ENCODE results near the gene HOXA5. TPM values are rescaled to one million over a fixed set of nuclear protein-coding genes. Genes with fewer than 3 reads are reported as not detected.

Gene HOXA5
- total RNA-seq, 1 donor from 2014 or later, result not detected

DNA sequence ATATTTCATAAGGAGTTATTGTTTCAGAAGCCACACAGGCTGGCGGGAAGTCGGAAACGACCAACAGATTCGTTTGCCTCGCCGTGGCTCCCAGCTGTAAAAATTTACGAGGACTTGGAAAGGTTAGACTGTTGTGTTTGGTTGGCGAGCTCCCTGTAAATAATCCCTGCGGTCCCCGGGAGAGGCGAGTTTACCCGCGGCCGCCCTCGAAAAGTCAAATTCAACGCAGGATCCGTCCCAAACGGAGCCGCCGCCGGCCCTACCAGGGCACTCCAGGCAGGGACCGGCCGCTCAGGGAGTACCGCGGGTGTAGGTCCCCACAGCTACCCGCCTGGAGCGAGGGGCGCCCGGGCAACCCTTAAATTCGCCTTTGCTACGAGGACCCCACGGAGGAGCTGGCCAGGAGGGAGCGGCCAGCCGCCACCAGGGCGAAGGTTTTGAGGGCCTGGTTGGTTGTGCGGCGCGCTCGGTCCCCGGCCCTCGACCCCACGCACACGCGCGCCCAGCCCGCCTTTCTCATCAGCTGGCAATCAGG, 22.6 kb upstream of the HOXA5 start:
- Mint-ChIP-seq H3K36me3 (ENCODE audit: unreplicated experiment) (peaks cover 2% of the 10 kb centered on the region), H3K9me3 (ENCODE audit: unreplicated experiment) (no peaks in the 10 kb centered on the region), H3K4me3 (ENCODE audit: unreplicated experiment) (no peak overlapping the region), H3K27ac (ENCODE audit: unreplicated experiment) (no peak overlapping the region), H3K27me3 (ENCODE audit: unreplicated experiment) (peaks cover 81% of the 10 kb centered on the region), H3K4me1 (ENCODE audit: unreplicated experiment) (peaks cover 7% of the 10 kb centered on the region)
- no peak for DNase-seq (ENCODE audit: extremely low spot score, unreplicated experiment)
- TF ChIP-seq, protein P1, sequence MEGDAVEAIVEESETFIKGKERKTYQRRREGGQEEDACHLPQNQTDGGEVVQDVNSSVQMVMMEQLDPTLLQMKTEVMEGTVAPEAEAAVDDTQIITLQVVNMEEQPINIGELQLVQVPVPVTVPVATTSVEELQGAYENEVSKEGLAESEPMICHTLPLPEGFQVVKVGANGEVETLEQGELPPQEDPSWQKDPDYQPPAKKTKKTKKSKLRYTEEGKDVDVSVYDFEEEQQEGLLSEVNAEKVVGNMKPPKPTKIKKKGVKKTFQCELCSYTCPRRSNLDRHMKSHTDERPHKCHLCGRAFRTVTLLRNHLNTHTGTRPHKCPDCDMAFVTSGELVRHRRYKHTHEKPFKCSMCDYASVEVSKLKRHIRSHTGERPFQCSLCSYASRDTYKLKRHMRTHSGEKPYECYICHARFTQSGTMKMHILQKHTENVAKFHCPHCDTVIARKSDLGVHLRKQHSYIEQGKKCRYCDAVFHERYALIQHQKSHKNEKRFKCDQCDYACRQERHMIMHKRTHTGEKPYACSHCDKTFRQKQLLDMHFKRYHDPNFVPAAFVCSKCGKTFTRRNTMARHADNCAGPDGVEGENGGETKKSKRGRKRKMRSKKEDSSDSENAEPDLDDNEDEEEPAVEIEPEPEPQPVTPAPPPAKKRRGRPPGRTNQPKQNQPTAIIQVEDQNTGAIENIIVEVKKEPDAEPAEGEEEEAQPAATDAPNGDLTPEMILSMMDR (IDR thresholded peaks at IDR 0.05), result no peak

DNA sequence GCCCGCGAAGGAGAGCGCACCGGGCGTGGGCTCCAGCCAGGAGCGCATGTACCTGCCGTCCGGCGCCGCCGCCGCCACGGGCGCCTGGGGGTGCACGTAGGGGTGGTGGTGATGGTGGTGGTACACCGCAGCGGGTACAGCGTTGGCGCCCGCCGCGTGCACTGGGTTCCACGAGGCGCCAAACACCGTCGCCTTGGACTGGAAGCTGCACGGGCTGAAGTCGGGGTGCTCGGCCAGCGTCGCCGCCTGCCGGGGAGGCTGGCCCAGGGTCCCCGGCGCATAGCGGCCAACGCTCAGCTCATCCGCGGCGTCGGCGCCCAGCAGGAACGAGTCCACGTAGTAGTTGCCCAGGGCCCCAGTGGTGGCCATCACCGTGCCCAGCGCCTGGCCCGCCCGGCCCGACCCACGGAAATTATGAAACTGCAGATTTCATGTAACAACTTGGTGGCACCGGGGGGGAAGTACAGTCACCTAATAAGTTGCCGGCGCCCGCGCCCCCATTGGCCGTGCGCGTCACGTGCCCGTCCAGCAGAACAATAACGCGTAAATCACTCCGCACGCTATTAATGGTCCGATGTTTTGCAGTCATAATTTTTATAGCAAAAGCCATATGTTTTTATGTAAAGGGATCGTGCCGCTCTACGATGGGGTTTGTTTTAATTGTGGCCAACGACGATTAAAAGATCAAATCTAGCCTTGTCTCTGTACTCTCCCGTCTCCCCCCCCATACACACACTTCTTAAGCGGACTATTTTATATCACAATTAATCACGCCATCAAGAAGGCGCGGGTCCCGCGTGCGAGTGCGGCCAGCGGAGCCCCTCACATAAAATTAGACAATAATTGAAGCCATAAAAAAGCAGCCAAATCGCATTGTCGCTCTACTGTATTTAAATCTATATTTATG, 21.9 kb upstream of the HOXA5 start, which contains the start of gene HOXA9:
Gene HOXA9, minus strand, starts transcription at position 449 of the 907 bp plus-strand sequence. Its CDS starts 80 bp downstream, at position 369.
- DNase-seq (ENCODE audit: extremely low spot score, unreplicated experiment), result no peak
- no peaks in the 10 kb centered on the region for H3K9me3 Mint-ChIP-seq (ENCODE audit: unreplicated experiment)
- no peak within 1 kb of the TSS for H3K27ac Mint-ChIP-seq (ENCODE audit: unreplicated experiment)
- H3K27me3 Mint-ChIP-seq (ENCODE audit: unreplicated experiment), result peaks cover 78% of the 10 kb centered on the region
- H3K4me1 Mint-ChIP-seq (ENCODE audit: unreplicated experiment), result peaks cover 9% of the 10 kb centered on the region
- H3K4me3 Mint-ChIP-seq (ENCODE audit: unreplicated experiment), result no peak within 1 kb of the TSS
- H3K36me3 Mint-ChIP-seq (ENCODE audit: unreplicated experiment), result peaks cover 2% of the 10 kb centered on the region
- TF ChIP-seq, protein P1 (IDR thresholded peaks at IDR 0.05), result no peak

DNA sequence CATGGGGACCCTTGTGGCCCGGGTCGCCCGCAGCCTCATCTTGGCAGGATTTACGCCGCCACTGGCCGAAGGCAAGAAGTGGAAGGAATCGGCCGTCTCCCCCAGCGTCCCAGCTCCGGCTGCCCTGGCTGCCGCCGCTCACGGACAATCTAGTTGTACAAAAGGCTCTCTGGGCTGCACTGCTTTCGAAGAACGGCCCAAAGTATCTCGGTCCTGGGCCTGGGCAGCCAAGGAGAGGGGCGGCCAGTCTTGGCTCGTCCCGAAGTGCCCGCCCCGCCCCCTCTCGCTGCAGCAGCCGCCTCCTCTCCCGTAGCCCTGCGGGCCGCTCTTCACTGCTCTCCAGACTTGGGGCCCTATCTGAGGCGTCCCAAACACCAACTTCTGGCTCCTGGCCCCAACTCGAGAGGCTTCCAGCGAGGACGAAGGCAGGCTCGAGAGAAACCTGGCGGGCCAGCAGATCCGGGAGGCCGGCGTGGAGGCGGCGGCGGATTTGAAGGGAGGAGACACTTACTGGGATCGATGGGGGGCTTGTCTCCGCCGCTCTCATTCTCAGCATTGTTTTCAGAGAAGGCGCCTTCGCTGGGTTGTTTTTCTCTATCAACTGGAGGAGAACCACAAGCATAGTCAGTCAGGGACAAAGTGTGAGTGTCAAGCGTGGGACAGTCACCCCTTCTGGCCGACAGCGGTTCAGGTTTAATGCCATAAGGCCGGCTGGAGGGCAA, 21.0 kb upstream of the HOXA5 start:
- no peak for DNase-seq (ENCODE audit: extremely low spot score, unreplicated experiment)
- H3K4me3 Mint-ChIP-seq (ENCODE audit: unreplicated experiment), result no peak overlapping the region
- peaks cover 9% of the 10 kb centered on the region for H3K4me1 Mint-ChIP-seq (ENCODE audit: unreplicated experiment)
- H3K27me3 Mint-ChIP-seq (ENCODE audit: unreplicated experiment), result peaks cover 82% of the 10 kb centered on the region
- H3K36me3 Mint-ChIP-seq (ENCODE audit: unreplicated experiment), result peaks cover 2% of the 10 kb centered on the region
- no peak overlapping the region for H3K27ac Mint-ChIP-seq (ENCODE audit: unreplicated experiment)
- TF ChIP-seq, protein P1 (IDR thresholded peaks at IDR 0.05), result no peak
- no peaks in the 10 kb centered on the region for H3K9me3 Mint-ChIP-seq (ENCODE audit: unreplicated experiment)

DNA sequence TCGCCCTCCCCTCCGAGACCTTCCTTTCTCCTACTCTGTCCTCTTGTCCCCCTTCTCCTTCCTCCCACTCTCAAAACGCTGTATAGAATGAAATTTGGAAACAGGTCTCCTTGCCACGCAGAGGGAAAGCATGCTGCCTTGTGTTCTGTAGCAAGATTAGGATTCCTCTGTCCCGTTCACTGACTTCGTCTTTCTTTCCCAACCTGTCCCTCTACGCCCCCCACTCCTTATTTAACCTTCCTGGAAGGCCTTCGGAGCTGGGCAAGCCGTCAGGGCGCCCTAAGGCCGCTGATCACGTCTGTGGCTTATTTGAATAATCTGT, 20.5 kb upstream of the HOXA5 start:
- H3K27me3 Mint-ChIP-seq (ENCODE audit: unreplicated experiment), result peaks cover 85% of the 10 kb centered on the region
- H3K9me3 Mint-ChIP-seq (ENCODE audit: unreplicated experiment), result no peaks in the 10 kb centered on the region
- TF ChIP-seq, protein P1 (IDR thresholded peaks at IDR 0.05), result no peak
- peaks cover 9% of the 10 kb centered on the region for H3K4me1 Mint-ChIP-seq (ENCODE audit: unreplicated experiment)
- DNase-seq (ENCODE audit: extremely low spot score, unreplicated experiment), result no peak
- H3K27ac Mint-ChIP-seq (ENCODE audit: unreplicated experiment), result no peak overlapping the region
- H3K4me3 Mint-ChIP-seq (ENCODE audit: unreplicated experiment), result no peak overlapping the region
- peaks cover 2% of the 10 kb centered on the region for H3K36me3 Mint-ChIP-seq (ENCODE audit: unreplicated experiment)
